Activated T-helper 2 cell treated with anti-CD3 and anti-CD28 coated beads, Interferon-gamma antibody, Interleukin-2, Interleukin-4, amounts not matched to agents 10 μg/mL and 5 μg/mL and 100 μg/mL, durations not matched to agents 14 hours and 24 hours and 36 hours (primary cell): Measurements from ENCODE around the gene MPC1. TPM values are rescaled to one million over a fixed set of nuclear protein-coding genes. Genes with fewer than 3 reads are reported as not detected.

Source experiments
- DNase-seq: peaks from one replicate; pipeline ENCODE4 v3.0.0; 2021; ENCODE audit warnings: low spot score
- H3K27ac Mint-ChIP-seq: one replicate; pipeline ENCODE4 v1.8.0; 2021; ENCODE audit warnings: mixed read lengths
- H3K27me3 Mint-ChIP-seq: one replicate; pipeline ENCODE4 v1.8.0; 2021; ENCODE audit warnings: low read depth, mixed read lengths
- H3K36me3 Mint-ChIP-seq: one replicate; pipeline ENCODE4 v1.8.0; 2021; ENCODE audit warnings: low read depth, mixed read lengths
- H3K4me1 Mint-ChIP-seq: one replicate; pipeline ENCODE4 v1.8.0; 2021; ENCODE audit warnings: low read depth, mixed read lengths
- H3K4me3 Mint-ChIP-seq: one replicate; pipeline ENCODE4 v1.8.0; 2021; ENCODE audit warnings: low read depth, mild to moderate bottlenecking, moderate library complexity, mixed read lengths
- H3K9me3 Mint-ChIP-seq: one replicate; pipeline ENCODE4 v1.8.0; 2021; ENCODE audit warnings: mixed read lengths
- intact Hi-C: fragments of 100-400 bp; cut with micrococcal nuclease; formaldehyde crosslinking; loops from one replicate; pipeline ENCODE4 v1.15.1; 2023
- total RNA-seq: library from RNA; stranded (reverse); gene quantifications from 2 replicates; pipeline ENCODE4 v1.2.3, GENCODE V29; 2022

Gene MPC1
- total RNA-seq, 1 donor from 2014 or later = 20.3 TPM

- Mint-ChIP-seq H3K27me3 (no peaks in the 10 kb centered on the region), H3K4me3 (peak overlapping the region; percentile 43), H3K9me3 (no peaks in the 10 kb centered on the region), H3K27ac (peak overlapping the region; percentile 17), H3K4me1 (peaks cover 40% of the 10 kb centered on the region), H3K36me3 (peaks cover 50% of the 10 kb centered on the region)
- intact Hi-C loops = loop anchor here (1.0 kb wide), 1 partner anchor 8 kb away; no protein-coding TSS in a partner anchor
- peak; percentile 35 for DNase-seq
Measured at GRCh38 chr6:166333172-166333995, 49.4 kb downstream of the MPC1 start.

GRCh38 chr6:166331503-166332415 is 51.0 kb downstream of the MPC1 start:
- H3K27me3 Mint-ChIP-seq = no peaks in the 10 kb centered on the region
- no peak for DNase-seq
- H3K9me3 Mint-ChIP-seq = no peaks in the 10 kb centered on the region
- H3K4me3 Mint-ChIP-seq = no peak overlapping the region
- H3K4me1 Mint-ChIP-seq = peaks cover 36% of the 10 kb centered on the region
- peaks cover 47% of the 10 kb centered on the region for H3K36me3 Mint-ChIP-seq
- H3K27ac Mint-ChIP-seq = no peak overlapping the region
- intact Hi-C loops = no loop called here

- intact Hi-C loops = no loop called here
Measured at GRCh38 chr6:166330612-166331011, 52.1 kb downstream of the MPC1 start.

GRCh38 chr6:166325383-166326042 is 57.2 kb downstream of the MPC1 start:
- no peak overlapping the region for H3K27ac Mint-ChIP-seq
- H3K9me3 Mint-ChIP-seq = no peaks in the 10 kb centered on the region
- H3K4me1 Mint-ChIP-seq = peaks cover 3% of the 10 kb centered on the region
- intact Hi-C loops = no loop called here
- peaks cover 45% of the 10 kb centered on the region for H3K36me3 Mint-ChIP-seq
- H3K27me3 Mint-ChIP-seq = no peaks in the 10 kb centered on the region
- DNase-seq = no peak
- H3K4me3 Mint-ChIP-seq = no peak overlapping the region

More at GRCh38 chr6:166330612-166331011, 52.1 kb downstream of the MPC1 start:
- Mint-ChIP-seq H3K4me1 (peaks cover 37% of the 10 kb centered on the region), H3K9me3 (no peaks in the 10 kb centered on the region), H3K4me3 (no peak overlapping the region), H3K27me3 (no peaks in the 10 kb centered on the region), H3K27ac (no peak overlapping the region), H3K36me3 (peaks cover 47% of the 10 kb centered on the region)
- no peak for DNase-seq

GRCh38 chr6:166323395-166323794 is 59.3 kb downstream of the MPC1 start:
- Mint-ChIP-seq H3K27ac (no peak overlapping the region), H3K27me3 (no peaks in the 10 kb centered on the region), H3K4me1 (peaks cover 1% of the 10 kb centered on the region), H3K4me3 (no peak overlapping the region), H3K9me3 (no peaks in the 10 kb centered on the region), H3K36me3 (peaks cover 37% of the 10 kb centered on the region)
- no peak for DNase-seq
- intact Hi-C loops = no loop called here

GRCh38 chr6:166318649-166319600 is 63.8 kb downstream of the MPC1 start:
- intact Hi-C loops = no loop called here
- H3K4me1 Mint-ChIP-seq = no peaks in the 10 kb centered on the region
- no peak overlapping the region for H3K27ac Mint-ChIP-seq
- no peak overlapping the region for H3K4me3 Mint-ChIP-seq
- DNase-seq = no peak
- H3K9me3 Mint-ChIP-seq = no peaks in the 10 kb centered on the region
- H3K27me3 Mint-ChIP-seq = peaks cover 3% of the 10 kb centered on the region
- peaks cover 14% of the 10 kb centered on the region for H3K36me3 Mint-ChIP-seq

GRCh38 chr6:166318227-166318626 is 64.5 kb downstream of the MPC1 start:
- H3K36me3 Mint-ChIP-seq = peaks cover 8% of the 10 kb centered on the region
- no peaks in the 10 kb centered on the region for H3K4me1 Mint-ChIP-seq
- H3K4me3 Mint-ChIP-seq = no peak overlapping the region
- H3K9me3 Mint-ChIP-seq = no peaks in the 10 kb centered on the region
- no peak overlapping the region for H3K27ac Mint-ChIP-seq
- H3K27me3 Mint-ChIP-seq = peaks cover 3% of the 10 kb centered on the region
- no peak for DNase-seq
- intact Hi-C loops = no loop called here

- peaks cover 4% of the 10 kb centered on the region for H3K27me3 Mint-ChIP-seq
- no peaks in the 10 kb centered on the region for H3K4me1 Mint-ChIP-seq
- no peak overlapping the region for H3K27ac Mint-ChIP-seq
- intact Hi-C loops = no loop called here
- H3K9me3 Mint-ChIP-seq = no peaks in the 10 kb centered on the region
- DNase-seq = no peak
- H3K36me3 Mint-ChIP-seq = peaks cover 3% of the 10 kb centered on the region
- no peak overlapping the region for H3K4me3 Mint-ChIP-seq
Measured at GRCh38 chr6:166317261-166318212, 65.2 kb downstream of the MPC1 start.

GRCh38 chr6:166315436-166315835 is 67.3 kb downstream of the MPC1 start:
- peaks cover 9% of the 10 kb centered on the region for H3K27me3 Mint-ChIP-seq
- H3K4me3 Mint-ChIP-seq = no peak overlapping the region
- H3K9me3 Mint-ChIP-seq = no peaks in the 10 kb centered on the region
- H3K27ac Mint-ChIP-seq = no peak overlapping the region
- H3K36me3 Mint-ChIP-seq = no peaks in the 10 kb centered on the region
- H3K4me1 Mint-ChIP-seq = no peaks in the 10 kb centered on the region
- no peak for DNase-seq
- intact Hi-C loops = no loop called here
